Measurements from ENCODE around the gene TRIM17.

The TRIM17 gene

GRCh38 chr1:228365271-228366061, 51.2 kb downstream of the TRIM17 start:
- Histone ChIP-seq H4K20me1 (peaks cover 0 to 37% (median 0%) of the 10 kb centered on the region in 11 experiments; a peak in 4 of 22 replicates), H3K4me2 (no peak overlapping the region), H3K4me3 (no peak overlapping the region), H3K9ac (no peak overlapping the region), H3K27me3 (no peaks in the 10 kb centered on the region), H3K36me3 (no peaks in the 10 kb centered on the region), H3K27ac (no peak overlapping the region), H3K4me1 (peaks cover 4 to 42% (median 36%) of the 10 kb centered on the region in 10 experiments; a peak in 19 of 20 replicates), H3K9me3 (replicated peaks in 1 of 11) (no peaks in the 10 kb centered on the region)
- no peak for TF ChIP-seq Cebpa-rat (IDR thresholded peaks at IDR 0.05)

- Histone ChIP-seq H3K27ac (no peak overlapping the region), H3K9ac (no peak overlapping the region), H3K4me1 (peaks cover 4 to 35% (median 29%) of the 10 kb centered on the region in 10 experiments; a peak in 17 of 20 replicates), H3K36me3 (no peaks in the 10 kb centered on the region), H4K20me1 (peaks cover 0 to 35% (median 0%) of the 10 kb centered on the region in 11 experiments; a peak in 4 of 22 replicates), H3K27me3 (no peaks in the 10 kb centered on the region), H3K4me3 (no peak overlapping the region), H3K9me3 (replicated peaks in 1 of 11) (no peaks in the 10 kb centered on the region), H3K4me2 (no peak overlapping the region)
- TF ChIP-seq Cebpa-rat (IDR thresholded peaks at IDR 0.05), result no peak
These were observed 51.9 kb downstream of the TRIM17 start for GRCh38 chr1:228364706-228365213.

GRCh38 chr1:228364068-228364705, 52.5 kb downstream of the TRIM17 start:
- Histone ChIP-seq H4K20me1 (peaks cover 0 to 34% (median 0%) of the 10 kb centered on the region in 11 experiments; a peak in 3 of 22 replicates), H3K27me3 (no peaks in the 10 kb centered on the region), H3K4me3 (no peak overlapping the region), H3K4me1 (peaks cover 4 to 29% (median 24%) of the 10 kb centered on the region in 10 experiments; a peak in 17 of 20 replicates), H3K9ac (no peak overlapping the region), H3K4me2 (no peak overlapping the region), H3K27ac (no peak overlapping the region), H3K36me3 (no peaks in the 10 kb centered on the region), H3K9me3 (replicated peaks in 1 of 11) (no peaks in the 10 kb centered on the region)
- TF ChIP-seq Cebpa-rat (IDR thresholded peaks at IDR 0.05), result no peak

- TF ChIP-seq Cebpa-rat (IDR thresholded peaks at IDR 0.05), result no peak
- Histone ChIP-seq H3K27ac (no peak overlapping the region), H3K4me2 (no peak overlapping the region), H3K36me3 (no peaks in the 10 kb centered on the region), H3K4me3 (no peak overlapping the region), H3K9me3 (replicated peaks in 1 of 11) (no peaks in the 10 kb centered on the region), H3K4me1 (peaks cover 4 to 24% (median 19%) of the 10 kb centered on the region in 10 experiments; a peak in 17 of 20 replicates), H4K20me1 (peaks cover 0 to 34% (median 0%) of the 10 kb centered on the region in 11 experiments; a peak in 3 of 22 replicates), H3K27me3 (no peaks in the 10 kb centered on the region), H3K9ac (no peak overlapping the region)
These were observed 53.0 kb downstream of the TRIM17 start for GRCh38 chr1:228363686-228364067.

GRCh38 chr1:228362884-228363450, 53.7 kb downstream of the TRIM17 start:
- Histone ChIP-seq H3K27ac (no peak overlapping the region), H3K9ac (no peak overlapping the region; a peak in 1 of 22 replicates), H3K4me2 (peak overlapping the region in 3 of 11 experiments; percentile 4 to 25 (median 21); a peak in 2 of 22 replicates), H4K20me1 (peaks cover 0 to 34% (median 0%) of the 10 kb centered on the region in 11 experiments; a peak in 2 of 22 replicates), H3K36me3 (no peaks in the 10 kb centered on the region), H3K27me3 (no peaks in the 10 kb centered on the region), H3K9me3 (replicated peaks in 1 of 11) (no peaks in the 10 kb centered on the region), H3K4me1 (peaks cover 2 to 17% (median 11%) of the 10 kb centered on the region in 10 experiments; a peak in 15 of 20 replicates), H3K4me3 (no peak overlapping the region)
- TF ChIP-seq Cebpa-rat (IDR thresholded peaks at IDR 0.05), result no peak

- Histone ChIP-seq H3K36me3 (no peaks in the 10 kb centered on the region), H3K27me3 (no peaks in the 10 kb centered on the region), H3K9ac (no peak overlapping the region; a peak in 1 of 22 replicates), H3K4me1 (peaks cover 0 to 11% (median 8%) of the 10 kb centered on the region in 10 experiments; a peak in 10 of 20 replicates), H3K9me3 (replicated peaks in 1 of 11) (no peaks in the 10 kb centered on the region), H4K20me1 (peaks cover 0 to 34% (median 0%) of the 10 kb centered on the region in 11 experiments; a peak in 2 of 22 replicates), H3K27ac (no peak overlapping the region), H3K4me3 (no peak overlapping the region), H3K4me2 (peak overlapping the region in 3 of 11 experiments; percentile 4 to 25 (median 21); a peak in 2 of 22 replicates)
- TF ChIP-seq Cebpa-rat (IDR thresholded peaks at IDR 0.05), result no peak
These were observed 54.3 kb downstream of the TRIM17 start for GRCh38 chr1:228362141-228362883.

GRCh38 chr1:228361314-228362140, 55.1 kb downstream of the TRIM17 start:
- Histone ChIP-seq H3K4me2 (no peak overlapping the region), H3K27me3 (no peaks in the 10 kb centered on the region), H3K9ac (no peak overlapping the region), H4K20me1 (peaks cover 0 to 34% (median 0%) of the 10 kb centered on the region in 11 experiments; a peak in 2 of 22 replicates), H3K4me1 (peaks cover 0 to 11% (median 8%) of the 10 kb centered on the region in 10 experiments; a peak in 9 of 20 replicates), H3K36me3 (no peaks in the 10 kb centered on the region), H3K4me3 (no peak overlapping the region), H3K9me3 (replicated peaks in 1 of 11) (no peaks in the 10 kb centered on the region), H3K27ac (no peak overlapping the region)
- no peak for TF ChIP-seq Cebpa-rat (IDR thresholded peaks at IDR 0.05)

All from BLaER1 treated with 17β-estradiol and CSF1 and Interleukin-3, amounts not matched to agents 10 nM and 100 nM (cell line).